HG02870 (cell line): ENCODE measurements around the gene DMAC1.
A peak's percentile ranks its signal among the peaks of the same experiment; 100 is the strongest.

Experiments used
- ATAC-seq: cut with Tn5 transposase; IDR thresholded peaks from one replicate; pipeline ENCODE4 v1.9.1; 2021; ENCODE audit warnings: mild to moderate bottlenecking, moderate library complexity; ENCODE audit not compliant: unreplicated experiment

The DMAC1 gene

GRCh38 chr9:7783635-7784063, 15.9 kb downstream of the DMAC1 start:
- ATAC-seq, result no peak

GRCh38 chr9:7782400-7783120, 17.0 kb downstream of the DMAC1 start:
- ATAC-seq, result no peak

GRCh38 chr9:7780261-7780988, 19.2 kb downstream of the DMAC1 start:
- ATAC-seq, result no peak

- peak; percentile 52 for ATAC-seq
Observed at GRCh38 chr9:7778851-7779600, 20.6 kb downstream of the DMAC1 start.

- ATAC-seq, result no peak
Observed at GRCh38 chr9:7777771-7778170, 21.8 kb downstream of the DMAC1 start.

GRCh38 chr9:7770111-7770510, 29.5 kb downstream of the DMAC1 start:
- no peak for ATAC-seq

GRCh38 chr9:7762600-7762999, 37.0 kb downstream of the DMAC1 start:
- no peak for ATAC-seq

- no peak for ATAC-seq
Observed at GRCh38 chr9:7760014-7760415, 39.6 kb downstream of the DMAC1 start.

- ATAC-seq, result peak; percentile 99
Observed at GRCh38 chr9:7756088-7756487, 43.5 kb downstream of the DMAC1 start.

GRCh38 chr9:7752481-7752880, 47.1 kb downstream of the DMAC1 start:
- ATAC-seq, result no peak
